Panc1 (cell line): Measurements from ENCODE around the gene ARPC2. TPM values are rescaled to one million over a fixed set of nuclear protein-coding genes. Genes with fewer than 3 reads are reported as not detected.
A peak's percentile ranks its signal among the peaks of the same experiment; 100 is the strongest.

Experiments
- ATAC-seq: fragments of 200-7000 bp; cut with Tn5 transposase; 2 replicates; pipeline ENCODE4 v1.9.1; 2020; ENCODE audit warnings: mild to moderate bottlenecking, moderate library complexity
- BruUV-seq: library from RNA; stranded (reverse); fragments of 400-500 nt; replicated peaks from 2 replicates; lab custom pipeline; 2021; lab: Mats Ljungman, UMichigan
- CTCF ChIA-PET: fragments of 300-600 bp; sonication (Branson Sonifier 250); formaldehyde crosslinking; loops from one replicate; lab custom pipeline; 2022; ENCODE audit warnings: antibody characterized with exemption; lab: Charles Lee
- POLR2A ChIA-PET: fragments of 300-600 bp; sonication (Branson Sonifier 250); formaldehyde crosslinking; loops from one replicate; lab custom pipeline; 2022; ENCODE audit warnings: antibody characterized with exemption; lab: Charles Lee
- DNase-seq: peaks from one replicate; pipeline ENCODE4 v3.0.0-alpha.2; 2010; ENCODE audit warnings: low read depth, low spot score
- H3K27ac ChIP-seq: 2 replicates; pipeline ENCODE4 v1.5.1; 2011; ENCODE audit warnings: mild to moderate bottlenecking, low read length, inconsistent platforms
- H3K27me3 ChIP-seq: fragments of 200-500 bp; sonication (Bioruptor generic); 2 replicates; pipeline ENCODE4 v1.6.0; 2014; ENCODE audit warnings: low read length, inconsistent platforms; ENCODE audit not compliant: control insufficient read depth, insufficient read depth
- H3K36me3 ChIP-seq: fragments of 200-500 bp; sonication (Bioruptor generic); 2 replicates; pipeline ENCODE4 v1.5.1; 2014; ENCODE audit warnings: inconsistent platforms, mild to moderate bottlenecking, low read length, moderate library complexity; ENCODE audit not compliant: control insufficient read depth, insufficient read depth
- H3K4me1 ChIP-seq: 2 replicates; pipeline ENCODE4 v1.5.1; 2011; ENCODE audit warnings: inconsistent platforms, mild to moderate bottlenecking, low read length, moderate library complexity; ENCODE audit not compliant: control insufficient read depth, insufficient read depth
- H3K4me3 ChIP-seq, 2 experiments: 2 replicates each; pipeline ENCODE4 v1.5.1; 2011 to 2012; ENCODE audit warnings: low read depth in 2 of 2, low read length in 2 of 2, mild to moderate bottlenecking in 2 of 2, inconsistent platforms in 1 of 2, moderate library complexity in 1 of 2
- H3K9me3 ChIP-seq: fragments of 200-500 bp; sonication (Bioruptor generic); 2 replicates; pipeline ENCODE4 v1.5.1; 2014; ENCODE audit warnings: low read depth, mild to moderate bottlenecking, inconsistent platforms, low read length, moderate library complexity; ENCODE audit not compliant: control insufficient read depth, insufficient read depth
- CTCF ChIP-seq: fragments of 450-650 bp; IDR thresholded peaks from 2 replicates; pipeline ENCODE4 v1.5.1; 2017; ENCODE audit warnings: mild to moderate bottlenecking
- POLR2AphosphoS5 ChIP-seq: IDR thresholded peaks from 2 replicates; pipeline ENCODE4 v1.6.1; 2012; ENCODE audit warnings: mild to moderate bottlenecking, low read depth, low read length, moderate library complexity
- REST ChIP-seq, 2 experiments: IDR thresholded peaks; 2 replicates each; pipeline ENCODE4 v1.6.1; 2011 to 2012; ENCODE audit warnings: low read depth in 2 of 2, control low read depth in 1 of 2, low read length in 1 of 2, mild to moderate bottlenecking in 1 of 2, moderate library complexity in 1 of 2; ENCODE audit not compliant: insufficient read depth in 1 of 2
- SIN3A ChIP-seq: IDR thresholded peaks from 2 replicates; pipeline ENCODE4 v1.6.1; 2012; ENCODE audit warnings: low read depth, mild to moderate bottlenecking, low read length, moderate library complexity, borderline replicate concordance; ENCODE audit not compliant: insufficient read depth
- TCF7L2 ChIP-seq: IDR thresholded peaks from 2 replicates; pipeline ENCODE4 v1.6.1; 2011; ENCODE audit warnings: mild to moderate bottlenecking, low read depth, low read length, inconsistent platforms
- in situ Hi-C: cut with HindIII; loops from 2 replicates; pipeline ENCODE4 v1.10.0; 2016; ENCODE audit warnings: low sequenced_read_pairs, low pct_unique_long_range_greater_than_20kb
- intact Hi-C: fragments of 100-400 bp; cut with micrococcal nuclease; formaldehyde crosslinking; loops from one replicate; pipeline ENCODE4 v1.10.0; 2022; ENCODE audit not compliant: unreplicated experiment
- total RNA-seq: library from RNA; stranded (reverse); gene quantifications from one replicate; pipeline ENCODE4 v1.2.1, GENCODE V29; 2021; ENCODE audit not compliant: unreplicated experiment

ARPC2 gene
- total RNA-seq, 1 experiment from 2014 or later: 248 TPM

GRCh38 chr2:218260166-218260565 is 43.2 kb downstream of the ARPC2 start:
- no peak overlapping the region for H3K4me3 ChIP-seq
- H3K36me3 ChIP-seq: peaks cover 7% of the 10 kb centered on the region; the same call in 1 of the 2 replicates
- no peaks in the 10 kb centered on the region for H3K9me3 ChIP-seq
- TF ChIP-seq SIN3A: no peak
- TF ChIP-seq REST (IDR thresholded peaks at IDR 0.05; ENCODE audit: insufficient read depth in 1 of 2, low read depth in 2 of 2, low read length in 1 of 2): no peak
- TF ChIP-seq TCF7L2: no peak
- no peak for TF ChIP-seq CTCF
- TF ChIP-seq POLR2AphosphoS5: no peak
- ChIA-PET POLR2A (interaction anchor here (0.6 kb wide), 1 partner anchor 27 kb away, joined by 3 read pairs; no protein-coding TSS in a partner anchor), CTCF (no interaction called here)
- no peak for ATAC-seq
- no peaks in the 10 kb centered on the region for H3K27me3 ChIP-seq
- no peak for DNase-seq
- H3K27ac ChIP-seq: no peak overlapping the region
- peaks cover 8% of the 10 kb centered on the region; the same call in 1 of the 2 replicates for H3K4me1 ChIP-seq
- in situ Hi-C loops (no loop called here), intact Hi-C loops (no loop called here)
- no TSS peak for BruUV-seq

GRCh38 chr2:218260742-218261422 is 43.9 kb downstream of the ARPC2 start, which contains the start of gene GPBAR1:
GPBAR1 (plus strand) TSS chr2:218261015; CDS start chr2:218262725, 1,710 bp downstream.
- POLR2A ChIA-PET: interaction anchor here (0.5 to 0.6 kb wide), 2 partner anchors 26 to 946 kb away, joined by 3 to 6 read pairs; no protein-coding TSS in a partner anchor
- peak; percentile 49 for ATAC-seq

More at GRCh38 chr2:218260742-218261422, 43.9 kb downstream of the ARPC2 start, which contains the start of gene GPBAR1:
- TF ChIP-seq REST (IDR thresholded peaks at IDR 0.05; ENCODE audit: insufficient read depth in 1 of 2, low read depth in 2 of 2, low read length in 1 of 2): no peak
- no peak for TF ChIP-seq SIN3A
- TF ChIP-seq TCF7L2: no peak
- TF ChIP-seq POLR2AphosphoS5: no peak
- no peak; the same call in 1 of the 2 replicates for TF ChIP-seq CTCF
- Histone ChIP-seq H3K27me3 (no peaks in the 10 kb centered on the region), H3K9me3 (no peaks in the 10 kb centered on the region), H3K4me3 (no peak within 1 kb of the TSS), H3K36me3 (peaks cover 2% of the 10 kb centered on the region; the same call in 1 of the 2 replicates), H3K27ac (no peak within 1 kb of the TSS), H3K4me1 (peaks cover 8% of the 10 kb centered on the region; the same call in 1 of the 2 replicates)
- CTCF ChIA-PET: no interaction called here
- no TSS peak for BruUV-seq
- no peak for DNase-seq
- in situ Hi-C loops: no loop called here
- intact Hi-C loops: no loop called here
